GM12864 (cell line): Measurements from ENCODE around the gene ANP32A.

Experiments
- DNase-seq: peaks from one replicate; pipeline ENCODE4 v3.0.0-alpha.2; 2011; ENCODE audit warnings: low read depth
- H3K4me3 ChIP-seq: 2 replicates; pipeline ENCODE4 v1.5.1; 2011; ENCODE audit warnings: mild to moderate bottlenecking, low read depth, low read length, control low read depth
- CTCF ChIP-seq: IDR thresholded peaks from 2 replicates; pipeline ENCODE4 v1.5.1; 2011; ENCODE audit warnings: low read depth, mild to moderate bottlenecking, moderate library complexity, low read length, control low read depth, inconsistent platforms; ENCODE audit errors: missing control alignments

Gene ANP32A

DNA sequence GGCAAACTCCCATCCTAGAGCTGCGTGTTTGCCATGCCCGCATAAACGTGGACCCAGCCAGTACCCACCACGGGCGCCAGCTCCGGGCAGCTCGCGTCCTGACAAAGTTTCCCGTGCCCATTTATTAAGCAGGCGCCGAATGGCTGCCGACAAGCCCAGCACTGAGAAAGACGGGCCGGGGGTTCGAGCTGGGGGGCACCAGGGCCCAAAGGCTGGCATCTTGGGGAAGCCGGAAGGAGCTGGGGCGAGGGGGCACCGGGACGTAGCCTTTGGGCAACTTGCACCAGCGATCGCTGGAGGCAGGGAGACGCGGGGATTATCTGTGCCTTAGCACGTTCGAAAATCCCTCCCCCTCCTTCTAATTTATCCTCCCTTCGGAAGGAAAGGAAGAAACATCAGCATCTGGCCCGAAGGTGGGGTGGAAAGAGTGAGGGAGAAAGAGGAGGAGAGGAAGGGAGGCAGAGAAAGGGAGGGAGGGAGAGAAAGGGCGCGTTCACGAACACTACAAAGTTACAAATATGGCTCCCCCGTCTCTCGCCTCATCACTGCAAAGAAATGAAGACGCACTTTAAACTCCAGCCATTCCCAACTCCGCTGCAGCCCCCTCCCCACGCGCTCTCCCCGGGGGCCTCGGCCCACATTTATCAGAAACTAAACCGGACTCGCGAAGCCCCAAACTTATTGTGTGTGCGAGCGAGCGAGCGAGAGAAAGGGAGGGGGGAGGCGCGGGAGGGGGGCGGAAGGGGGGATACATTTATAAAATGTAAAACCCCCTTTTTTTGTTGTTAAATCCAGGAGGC is 1.0 kb downstream of the ANP32A start:
- no peak for TF ChIP-seq CTCF
- no peak for DNase-seq

GRCh38 chr15:68818769-68819494 is 1.8 kb downstream of the ANP32A start:
- DNase-seq: no peak
- peak overlapping the region; percentile 95 for H3K4me3 ChIP-seq
- no peak for TF ChIP-seq CTCF

More for the DNA sequence above, 1.0 kb downstream of the ANP32A start:
- H3K4me3 ChIP-seq: peak overlapping the region; percentile 95

DNA sequence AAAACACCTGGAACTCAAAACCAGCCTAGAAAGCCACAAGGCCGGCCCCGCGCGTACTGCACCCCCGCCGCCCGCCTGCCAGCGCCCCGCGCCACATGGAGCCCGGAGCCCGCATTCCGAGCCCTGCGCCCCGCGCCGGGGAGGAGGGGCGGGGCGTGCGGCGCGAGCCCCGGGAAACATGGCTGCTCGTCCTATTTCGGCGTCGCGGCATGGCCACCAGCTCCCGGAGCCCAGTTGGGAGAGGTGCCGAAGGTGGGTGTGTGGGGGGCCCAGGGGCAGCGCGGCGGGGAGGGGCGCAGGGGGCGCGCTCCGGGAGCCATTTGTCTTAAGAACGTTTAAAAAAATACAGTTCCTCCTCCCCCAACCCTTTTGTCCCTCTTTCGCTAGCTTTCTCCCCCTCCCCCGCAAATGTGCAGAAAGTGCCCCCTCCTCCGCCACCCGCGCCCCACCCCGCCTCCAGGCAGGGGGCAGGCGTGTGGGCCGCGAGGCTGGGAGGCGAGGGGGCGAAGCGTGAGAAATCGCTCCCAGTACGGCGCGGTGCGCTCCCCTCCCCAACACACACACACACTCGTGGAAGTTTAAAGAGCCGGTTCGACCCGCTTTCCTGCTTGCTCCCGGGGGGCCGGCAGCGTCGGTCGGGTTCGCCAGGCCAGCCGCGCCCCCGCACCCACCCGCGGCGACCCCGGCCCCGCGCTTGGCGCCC is 2.5 kb downstream of the ANP32A start:
- DNase-seq: no peak

DNA sequence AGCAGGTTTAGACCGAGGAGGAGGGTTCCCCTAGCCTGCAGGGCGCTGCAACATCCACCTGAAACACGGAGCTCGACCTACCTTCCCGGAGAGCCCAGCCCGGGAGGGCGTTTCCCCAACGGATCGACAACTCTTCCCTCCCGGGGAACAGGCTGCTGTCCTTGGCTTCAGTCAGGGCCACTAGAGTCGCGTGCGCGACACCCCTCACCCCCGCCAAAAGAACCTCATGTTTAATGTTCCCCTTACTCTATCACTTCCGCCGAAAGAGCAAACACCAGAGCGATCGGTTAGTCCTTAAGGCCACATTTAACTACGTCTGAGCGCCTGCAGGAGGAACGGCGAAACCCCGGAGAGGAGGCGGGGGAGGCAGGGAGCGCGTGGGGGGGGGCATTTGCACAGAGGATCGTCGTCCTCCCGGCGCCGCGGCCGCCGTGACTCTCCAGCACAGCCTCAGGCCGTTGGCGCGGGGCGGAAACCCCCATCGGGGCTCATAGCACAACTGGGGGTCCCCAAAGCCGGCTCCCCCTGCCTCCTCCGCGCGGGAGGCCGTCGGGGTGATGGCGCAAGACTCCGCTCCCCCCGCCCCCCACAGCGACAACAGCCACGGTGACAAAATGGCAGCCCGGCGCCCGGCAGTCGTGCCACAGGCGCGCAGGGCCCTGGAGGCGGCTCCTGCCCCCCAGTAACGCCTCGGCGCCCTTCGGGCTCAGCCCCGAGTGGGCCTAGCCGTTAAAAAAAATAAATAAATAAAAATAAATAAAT is 3.2 kb downstream of the ANP32A start:
- DNase-seq: peak; percentile 69
- H3K4me3 ChIP-seq: peak overlapping the region; percentile 95
- no peak for TF ChIP-seq CTCF

More for the DNA sequence above, 2.5 kb downstream of the ANP32A start:
- peak overlapping the region; percentile 95 for H3K4me3 ChIP-seq
- TF ChIP-seq CTCF: no peak

DNA sequence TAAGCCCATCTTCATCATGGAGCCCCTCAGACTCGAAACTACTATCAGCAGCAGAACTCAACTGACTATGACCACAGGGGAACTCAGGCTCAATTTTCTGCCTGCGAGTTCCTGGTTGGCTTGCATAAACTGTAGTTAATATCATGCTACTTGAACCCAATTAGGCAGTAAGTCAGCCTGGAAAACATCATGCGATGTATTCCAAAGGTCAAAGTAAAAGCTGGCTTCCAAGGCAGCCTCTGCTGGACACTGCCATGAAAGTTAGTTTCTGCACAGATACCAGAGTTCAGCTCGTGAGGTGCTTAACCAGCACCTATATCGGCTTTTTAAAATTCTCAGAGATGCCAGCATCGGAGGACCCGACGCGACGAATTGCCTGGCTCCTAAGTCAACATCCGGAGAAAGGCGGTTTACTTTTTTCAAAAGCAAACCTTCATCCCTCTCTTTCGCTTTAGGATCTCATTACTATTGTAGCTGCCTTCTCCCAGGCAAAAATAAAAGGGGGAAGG is 3.8 kb downstream of the ANP32A start:
- no peak for DNase-seq
- H3K4me3 ChIP-seq: peak overlapping the region; percentile 95
- no peak for TF ChIP-seq CTCF

DNA sequence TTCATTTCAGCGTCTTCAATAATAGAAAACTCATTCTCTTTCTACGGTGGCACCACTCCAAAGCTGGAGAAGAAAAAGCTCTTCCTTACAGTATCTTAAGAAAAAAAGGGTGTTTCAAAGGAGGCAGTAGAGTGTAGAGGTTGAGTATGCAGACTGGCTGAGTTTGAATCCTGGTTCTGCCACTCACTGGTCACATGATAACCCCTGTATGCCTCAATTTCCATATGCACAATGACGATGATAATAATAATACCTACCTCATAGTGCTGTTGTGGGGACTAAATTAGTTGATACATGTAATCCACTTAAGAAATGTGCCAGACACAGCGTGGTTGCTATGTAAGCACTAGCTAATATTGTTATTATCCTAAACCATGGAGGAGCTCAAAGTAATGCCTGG is 4.5 kb downstream of the ANP32A start:
- DNase-seq: no peak
- H3K4me3 ChIP-seq: peak overlapping the region; percentile 95
- TF ChIP-seq CTCF: no peak
